ENCODE measurements around the gene CASZ1.

DNA sequence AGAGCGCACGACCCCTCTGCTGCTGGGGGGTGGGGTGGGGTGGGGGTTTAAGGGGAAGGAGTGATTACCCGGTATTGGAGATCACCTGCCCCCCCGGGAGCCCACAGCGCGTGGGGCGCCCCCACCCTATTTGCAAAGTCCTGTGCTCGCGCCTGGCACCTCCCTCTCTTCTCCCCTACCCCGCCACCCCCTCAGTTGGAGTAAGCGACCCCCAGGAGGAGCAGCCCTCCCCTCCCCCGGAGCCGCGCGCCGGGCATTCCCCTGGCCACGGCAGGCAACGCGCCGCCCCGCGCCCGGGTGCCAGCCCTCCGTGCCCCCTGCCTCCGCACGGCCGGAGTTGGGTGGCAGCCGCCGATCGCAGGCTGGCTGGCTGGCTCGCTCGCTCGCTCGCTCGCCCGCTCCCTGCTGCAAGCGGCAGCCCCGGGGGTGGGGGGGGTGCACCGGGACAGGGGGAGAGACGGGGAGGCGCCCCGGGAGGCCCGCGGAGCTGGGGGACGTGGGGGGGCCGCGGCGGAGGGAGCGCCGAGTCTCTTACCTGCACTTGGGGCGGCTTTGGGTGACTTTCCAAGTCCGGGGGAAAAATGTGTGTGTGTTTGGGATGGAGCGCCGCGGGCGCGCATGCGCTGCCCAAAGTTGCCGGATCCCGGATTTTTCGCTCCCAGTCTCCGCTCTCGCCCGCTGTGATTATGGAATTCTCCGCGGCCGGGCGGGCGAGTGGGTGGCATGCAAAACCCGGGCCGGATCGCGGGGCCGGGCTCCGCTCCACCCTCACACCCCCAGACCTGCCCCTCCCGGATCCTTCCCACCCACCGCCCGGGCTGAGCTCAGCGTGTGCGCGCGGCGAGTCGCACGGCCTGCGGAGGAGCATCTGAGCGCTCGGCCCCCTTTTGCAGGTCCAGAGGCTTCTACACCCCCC, at the start of gene CASZ1:
- TF ChIP-seq POLR2A (IDR thresholded peaks at IDR 0.05): peak in 2 of 4 donors; percentile 24 to 81
- TF ChIP-seq, protein P1, sequence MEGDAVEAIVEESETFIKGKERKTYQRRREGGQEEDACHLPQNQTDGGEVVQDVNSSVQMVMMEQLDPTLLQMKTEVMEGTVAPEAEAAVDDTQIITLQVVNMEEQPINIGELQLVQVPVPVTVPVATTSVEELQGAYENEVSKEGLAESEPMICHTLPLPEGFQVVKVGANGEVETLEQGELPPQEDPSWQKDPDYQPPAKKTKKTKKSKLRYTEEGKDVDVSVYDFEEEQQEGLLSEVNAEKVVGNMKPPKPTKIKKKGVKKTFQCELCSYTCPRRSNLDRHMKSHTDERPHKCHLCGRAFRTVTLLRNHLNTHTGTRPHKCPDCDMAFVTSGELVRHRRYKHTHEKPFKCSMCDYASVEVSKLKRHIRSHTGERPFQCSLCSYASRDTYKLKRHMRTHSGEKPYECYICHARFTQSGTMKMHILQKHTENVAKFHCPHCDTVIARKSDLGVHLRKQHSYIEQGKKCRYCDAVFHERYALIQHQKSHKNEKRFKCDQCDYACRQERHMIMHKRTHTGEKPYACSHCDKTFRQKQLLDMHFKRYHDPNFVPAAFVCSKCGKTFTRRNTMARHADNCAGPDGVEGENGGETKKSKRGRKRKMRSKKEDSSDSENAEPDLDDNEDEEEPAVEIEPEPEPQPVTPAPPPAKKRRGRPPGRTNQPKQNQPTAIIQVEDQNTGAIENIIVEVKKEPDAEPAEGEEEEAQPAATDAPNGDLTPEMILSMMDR (IDR thresholded peaks at IDR 0.05): peak in 1 of 6 experiments; percentile 32

Measured in esophagus squamous epithelium (tissue), 4 donors.